Nephron progenitor cell (in vitro differentiated cells): ENCODE measurements around the gene ABCC3.
A peak's percentile ranks its signal among the peaks of the same experiment; 100 is the strongest.

Experiments used
- DNase-seq: peaks from one replicate; pipeline ENCODE4 v3.0.0; 2021
- H3K27ac Mint-ChIP-seq: 2 replicates; pipeline ENCODE4 v1.8.0; 2021; ENCODE audit warnings: mild to moderate bottlenecking, moderate library complexity, mixed read lengths
- H3K27me3 Mint-ChIP-seq: 2 replicates; pipeline ENCODE4 v1.8.0; 2021; ENCODE audit warnings: mild to moderate bottlenecking, low read depth, mixed read lengths; ENCODE audit not compliant: poor library complexity
- H3K36me3 Mint-ChIP-seq: 2 replicates; pipeline ENCODE4 v1.8.0; 2021; ENCODE audit warnings: low read depth, mixed read lengths
- H3K4me1 Mint-ChIP-seq: 2 replicates; pipeline ENCODE4 v1.8.0; 2021; ENCODE audit warnings: mixed read lengths
- H3K4me3 Mint-ChIP-seq: 2 replicates; pipeline ENCODE4 v1.8.0; 2021; ENCODE audit warnings: mild to moderate bottlenecking, moderate library complexity, mixed read lengths
- H3K9me3 Mint-ChIP-seq: 2 replicates; pipeline ENCODE4 v1.8.0; 2021; ENCODE audit warnings: mild to moderate bottlenecking, moderate library complexity, mixed read lengths
- CTCF ChIP-seq: fragments of 200-600 bp; sonication (generic); IDR thresholded peaks from 2 replicates; pipeline ENCODE4 v1.5.0; 2021; ENCODE audit warnings: antibody characterized with exemption

The ABCC3 gene

GRCh38 chr17:50631908-50632571 is 2.6 kb upstream of the ABCC3 start:
- Mint-ChIP-seq H3K27ac (no peak overlapping the region), H3K27me3 (peaks cover 78% of the 10 kb centered on the region), H3K4me1 (peaks cover 46% of the 10 kb centered on the region), H3K4me3 (no peak overlapping the region), H3K9me3 (no peaks in the 10 kb centered on the region), H3K36me3 (no peaks in the 10 kb centered on the region)
- no peak for DNase-seq
- no peak for TF ChIP-seq CTCF

GRCh38 chr17:50632637-50633036 is 2.0 kb upstream of the ABCC3 start:
- no peaks in the 10 kb centered on the region for H3K9me3 Mint-ChIP-seq
- DNase-seq: no peak
- H3K4me3 Mint-ChIP-seq: no peak overlapping the region
- no peak for TF ChIP-seq CTCF
- peaks cover 44% of the 10 kb centered on the region for H3K4me1 Mint-ChIP-seq
- H3K27me3 Mint-ChIP-seq: peaks cover 79% of the 10 kb centered on the region
- no peaks in the 10 kb centered on the region for H3K36me3 Mint-ChIP-seq
- H3K27ac Mint-ChIP-seq: no peak overlapping the region

GRCh38 chr17:50633683-50634082 is 998 bp upstream of the ABCC3 start:
- no peak for DNase-seq
- TF ChIP-seq CTCF: no peak
- H3K4me1 Mint-ChIP-seq: peaks cover 41% of the 10 kb centered on the region
- H3K4me3 Mint-ChIP-seq: peak overlapping the region; percentile 9
- no peak overlapping the region for H3K27ac Mint-ChIP-seq
- no peaks in the 10 kb centered on the region for H3K9me3 Mint-ChIP-seq
- peaks cover 89% of the 10 kb centered on the region for H3K27me3 Mint-ChIP-seq
- H3K36me3 Mint-ChIP-seq: no peaks in the 10 kb centered on the region

- no peak overlapping the region for H3K27ac Mint-ChIP-seq
- H3K27me3 Mint-ChIP-seq: peaks cover 88% of the 10 kb centered on the region
- no peak for TF ChIP-seq CTCF
- peaks cover 33% of the 10 kb centered on the region for H3K4me1 Mint-ChIP-seq
- DNase-seq: peak; percentile 48
- no peaks in the 10 kb centered on the region for H3K36me3 Mint-ChIP-seq
- H3K4me3 Mint-ChIP-seq: no peak overlapping the region
- H3K9me3 Mint-ChIP-seq: no peaks in the 10 kb centered on the region
These were observed 442 bp downstream of the ABCC3 start for GRCh38 chr17:50634915-50635731.

GRCh38 chr17:50635732-50635981 is 976 bp downstream of the ABCC3 start:
- no peak for DNase-seq
- no peak for TF ChIP-seq CTCF
- peaks cover 34% of the 10 kb centered on the region for H3K4me1 Mint-ChIP-seq
- no peak overlapping the region for H3K4me3 Mint-ChIP-seq
- H3K27me3 Mint-ChIP-seq: peaks cover 88% of the 10 kb centered on the region
- no peak overlapping the region for H3K27ac Mint-ChIP-seq
- H3K9me3 Mint-ChIP-seq: no peaks in the 10 kb centered on the region
- H3K36me3 Mint-ChIP-seq: no peaks in the 10 kb centered on the region
